ENCODE data around the gene SLC35B2.

DNA sequence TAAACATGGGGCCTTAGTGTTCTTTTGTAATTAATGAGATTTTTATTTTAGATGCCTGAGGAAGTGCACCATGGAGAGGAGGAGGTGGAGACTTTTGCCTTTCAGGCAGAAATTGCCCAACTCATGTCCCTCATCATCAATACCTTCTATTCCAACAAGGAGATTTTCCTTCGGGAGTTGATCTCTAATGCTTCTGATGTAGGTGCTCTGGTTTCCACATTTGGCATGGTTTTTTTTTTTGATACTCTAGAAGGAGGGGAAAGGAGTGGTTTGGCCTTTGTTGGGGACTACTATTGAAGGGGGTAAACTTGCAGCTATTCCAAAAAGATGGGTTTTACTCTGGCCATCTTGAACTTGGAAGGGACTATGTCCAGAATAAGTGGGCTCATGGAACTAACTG lies 8.7 kb downstream of the SLC35B2 start:
- TF ChIP-seq, protein P1, sequence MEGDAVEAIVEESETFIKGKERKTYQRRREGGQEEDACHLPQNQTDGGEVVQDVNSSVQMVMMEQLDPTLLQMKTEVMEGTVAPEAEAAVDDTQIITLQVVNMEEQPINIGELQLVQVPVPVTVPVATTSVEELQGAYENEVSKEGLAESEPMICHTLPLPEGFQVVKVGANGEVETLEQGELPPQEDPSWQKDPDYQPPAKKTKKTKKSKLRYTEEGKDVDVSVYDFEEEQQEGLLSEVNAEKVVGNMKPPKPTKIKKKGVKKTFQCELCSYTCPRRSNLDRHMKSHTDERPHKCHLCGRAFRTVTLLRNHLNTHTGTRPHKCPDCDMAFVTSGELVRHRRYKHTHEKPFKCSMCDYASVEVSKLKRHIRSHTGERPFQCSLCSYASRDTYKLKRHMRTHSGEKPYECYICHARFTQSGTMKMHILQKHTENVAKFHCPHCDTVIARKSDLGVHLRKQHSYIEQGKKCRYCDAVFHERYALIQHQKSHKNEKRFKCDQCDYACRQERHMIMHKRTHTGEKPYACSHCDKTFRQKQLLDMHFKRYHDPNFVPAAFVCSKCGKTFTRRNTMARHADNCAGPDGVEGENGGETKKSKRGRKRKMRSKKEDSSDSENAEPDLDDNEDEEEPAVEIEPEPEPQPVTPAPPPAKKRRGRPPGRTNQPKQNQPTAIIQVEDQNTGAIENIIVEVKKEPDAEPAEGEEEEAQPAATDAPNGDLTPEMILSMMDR (IDR thresholded peaks at IDR 0.05; ENCODE audit: low read length), result no peak
- TF ChIP-seq EZH2phosphoT487 (IDR thresholded peaks at IDR 0.05; ENCODE audit: low read length), result no peak
